GM12878 (cell line): Measurements from ENCODE around the gene BCAS3.

ENCODE experiments used
- PAX5 ChIP-seq: IDR thresholded peaks from 2 replicates; pipeline ENCODE4 v1.6.1; 2011; ENCODE audit warnings: low read depth, low read length, borderline replicate concordance
- POLR2A ChIP-seq: IDR thresholded peaks from 2 replicates; pipeline ENCODE4 v1.6.1; 2011; ENCODE audit warnings: low read depth, mild to moderate bottlenecking, low read length
- POLR2AphosphoS5 ChIP-seq: IDR thresholded peaks from 2 replicates; pipeline ENCODE4 v1.6.1; 2011; ENCODE audit warnings: mild to moderate bottlenecking, low read length, inconsistent platforms
- SUZ12 ChIP-seq: fragments of 200-600 bp; sonication (generic); IDR thresholded peaks from one replicate; pipeline ENCODE4 v1.6.1; 2018; ENCODE audit warnings: antibody characterized with exemption, mild to moderate bottlenecking; ENCODE audit not compliant: unreplicated experiment
- TBL1XR1 ChIP-seq: IDR thresholded peaks from 2 replicates; pipeline ENCODE4 v1.6.1; 2012; ENCODE audit warnings: low read depth, low read length, improper control_type of control experiment
- TF ChIP-seq, protein P1 (sequence below): fragments of 450-650 bp; IDR thresholded peaks from 2 replicates; pipeline ENCODE4 v1.6.1; 2017; ENCODE audit warnings: mild to moderate bottlenecking, low read depth, inconsistent platforms; ENCODE audit not compliant: poor library complexity, severe bottlenecking
- TF ChIP-seq, protein P2 (sequence below), 3 experiments: IDR thresholded peaks in 2 of 3; conservative IDR thresholded peaks in 1 of 3; 2 replicates each; pipeline ENCODE4 v1.5.1; 2011; ENCODE audit warnings: low read depth in 3 of 3, low read length in 3 of 3, mild to moderate bottlenecking in 3 of 3, control low read depth in 2 of 3, moderate library complexity in 2 of 3, inconsistent platforms in 1 of 3, mixed read lengths in 1 of 3; ENCODE audit not compliant: control insufficient read depth in 2 of 3, insufficient read depth in 1 of 3; ENCODE audit errors: extremely low read depth in 1 of 3

DNA sequence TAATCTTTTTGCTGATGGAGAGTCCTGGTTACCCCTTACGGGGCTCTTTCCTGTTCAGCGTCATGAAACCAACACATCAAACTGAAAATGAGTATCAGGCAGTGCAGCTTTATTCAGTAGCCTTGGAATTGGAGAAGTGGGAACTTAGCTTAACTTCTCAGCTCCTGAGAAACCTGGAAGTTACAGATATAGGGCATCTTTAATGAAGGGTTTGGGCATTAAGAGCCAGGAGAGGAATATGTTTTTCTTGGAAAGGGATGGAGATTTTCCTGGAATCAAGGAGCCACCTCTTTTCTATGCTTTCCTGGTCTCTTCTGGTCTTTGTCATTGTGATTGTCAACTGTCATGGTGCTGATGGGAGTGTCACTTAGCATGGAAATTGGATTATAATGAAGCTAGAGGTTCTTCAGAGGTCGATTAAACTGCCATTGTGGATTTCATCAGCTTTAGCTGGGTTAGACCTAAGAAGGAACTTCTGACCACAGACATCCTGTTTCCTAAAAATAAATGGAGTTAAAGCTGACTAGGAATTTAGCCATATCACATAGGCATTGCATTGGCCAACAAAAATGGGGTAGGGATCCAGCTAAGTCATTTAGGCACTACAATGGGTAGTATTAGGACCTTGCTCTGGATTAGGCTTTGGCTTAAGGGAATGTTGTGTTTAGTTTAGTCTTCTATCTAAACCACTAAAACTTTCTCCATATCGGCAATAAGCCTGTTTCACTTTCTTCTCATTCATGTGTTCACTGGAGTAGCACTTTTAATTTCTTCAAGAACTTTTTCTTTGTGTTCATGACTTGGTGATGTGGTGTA, 186.4 kb downstream of the BCAS3 start:
- TF ChIP-seq SUZ12 = no peak
- TF ChIP-seq, protein P1, sequence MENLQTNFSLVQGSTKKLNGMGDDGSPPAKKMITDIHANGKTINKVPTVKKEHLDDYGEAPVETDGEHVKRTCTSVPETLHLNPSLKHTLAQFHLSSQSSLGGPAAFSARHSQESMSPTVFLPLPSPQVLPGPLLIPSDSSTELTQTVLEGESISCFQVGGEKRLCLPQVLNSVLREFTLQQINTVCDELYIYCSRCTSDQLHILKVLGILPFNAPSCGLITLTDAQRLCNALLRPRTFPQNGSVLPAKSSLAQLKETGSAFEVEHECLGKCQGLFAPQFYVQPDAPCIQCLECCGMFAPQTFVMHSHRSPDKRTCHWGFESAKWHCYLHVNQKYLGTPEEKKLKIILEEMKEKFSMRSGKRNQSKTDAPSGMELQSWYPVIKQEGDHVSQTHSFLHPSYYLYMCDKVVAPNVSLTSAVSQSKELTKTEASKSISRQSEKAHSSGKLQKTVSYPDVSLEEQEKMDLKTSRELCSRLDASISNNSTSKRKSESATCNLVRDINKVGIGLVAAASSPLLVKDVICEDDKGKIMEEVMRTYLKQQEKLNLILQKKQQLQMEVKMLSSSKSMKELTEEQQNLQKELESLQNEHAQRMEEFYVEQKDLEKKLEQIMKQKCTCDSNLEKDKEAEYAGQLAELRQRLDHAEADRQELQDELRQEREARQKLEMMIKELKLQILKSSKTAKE = no peak
- TF ChIP-seq, protein P2, sequence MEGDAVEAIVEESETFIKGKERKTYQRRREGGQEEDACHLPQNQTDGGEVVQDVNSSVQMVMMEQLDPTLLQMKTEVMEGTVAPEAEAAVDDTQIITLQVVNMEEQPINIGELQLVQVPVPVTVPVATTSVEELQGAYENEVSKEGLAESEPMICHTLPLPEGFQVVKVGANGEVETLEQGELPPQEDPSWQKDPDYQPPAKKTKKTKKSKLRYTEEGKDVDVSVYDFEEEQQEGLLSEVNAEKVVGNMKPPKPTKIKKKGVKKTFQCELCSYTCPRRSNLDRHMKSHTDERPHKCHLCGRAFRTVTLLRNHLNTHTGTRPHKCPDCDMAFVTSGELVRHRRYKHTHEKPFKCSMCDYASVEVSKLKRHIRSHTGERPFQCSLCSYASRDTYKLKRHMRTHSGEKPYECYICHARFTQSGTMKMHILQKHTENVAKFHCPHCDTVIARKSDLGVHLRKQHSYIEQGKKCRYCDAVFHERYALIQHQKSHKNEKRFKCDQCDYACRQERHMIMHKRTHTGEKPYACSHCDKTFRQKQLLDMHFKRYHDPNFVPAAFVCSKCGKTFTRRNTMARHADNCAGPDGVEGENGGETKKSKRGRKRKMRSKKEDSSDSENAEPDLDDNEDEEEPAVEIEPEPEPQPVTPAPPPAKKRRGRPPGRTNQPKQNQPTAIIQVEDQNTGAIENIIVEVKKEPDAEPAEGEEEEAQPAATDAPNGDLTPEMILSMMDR (IDR thresholded peaks at IDR 0.05 in 2 of 3, conservative IDR thresholded peaks at IDR 0.05 in 1 of 3; ENCODE audit: control insufficient read depth in 2 of 3, extremely low read depth in 1 of 3, insufficient read depth in 1 of 3, low read depth in 3 of 3, low read length in 3 of 3) = no peak
- no peak for TF ChIP-seq TBL1XR1
- TF ChIP-seq POLR2AphosphoS5 = no peak
- TF ChIP-seq POLR2A = no peak
- no peak for TF ChIP-seq PAX5
